Gastroesophageal sphincter (tissue), 4 donors: Measurements from ENCODE around the gene SNX15. TPM values are rescaled to one million over a fixed set of nuclear protein-coding genes. Genes with fewer than 3 reads are reported as not detected.

Source experiments
- ATAC-seq: fragments of 150-250 bp; one replicate; pipeline ENCODE4 v1.9.1; 2016; ENCODE audit warnings: mild to moderate bottlenecking, moderate library complexity
- H3K27ac ChIP-seq, 4 donors: fragments of 200-600 bp; sonication (generic) in 3 of 4; 1 replicate in 3 of 4; 2 replicates in 1 of 4; pipeline ENCODE4 v1.5.1; 2016 to 2019
- H3K27me3 ChIP-seq: fragments of 200-600 bp; sonication (generic); one replicate; pipeline ENCODE4 v1.5.1; 2019
- H3K36me3 ChIP-seq, 2 donors: fragments of 200-600 bp; sonication (generic); one replicate each; pipeline ENCODE4 v1.5.1; 2019; ENCODE audit warnings: control low read depth in 1 of 2
- H3K4me1 ChIP-seq, 3 donors: fragments of 200-600 bp; sonication (generic); 1 replicate in 2 of 3; 2 replicates in 1 of 3; pipeline ENCODE4 v1.5.1; 2016 to 2019; ENCODE audit warnings: control low read depth in 2 of 3
- H3K4me3 ChIP-seq, 2 donors: fragments of 200-600 bp; sonication (generic); one replicate each; pipeline ENCODE4 v1.5.1; 2019; ENCODE audit warnings: mild to moderate bottlenecking in 1 of 2, moderate library complexity in 1 of 2
- H3K9me3 ChIP-seq, 3 donors: fragments of 200-600 bp; sonication (generic); one replicate each; pipeline ENCODE4 v1.5.1; 2017 to 2019; ENCODE audit warnings: control low read depth in 2 of 3
- CTCF ChIP-seq, 4 experiments: fragments of 200-600 bp in 2 of 4; fragments of 450-650 bp in 2 of 4; sonication (generic) in 1 of 4; IDR thresholded peaks; one replicate each; pipeline ENCODE4 v1.5.1; 2017 to 2019; ENCODE audit warnings: antibody characterized with exemption in 4 of 4, mild to moderate bottlenecking in 2 of 4, moderate library complexity in 2 of 4
- EP300 ChIP-seq: sonication (generic); formaldehyde crosslinking; IDR thresholded peaks from one replicate; pipeline ENCODE4 v1.6.1; 2017; ENCODE audit warnings: antibody characterized with exemption, mild to moderate bottlenecking
- POLR2A ChIP-seq, 2 donors: fragments of 450-650 bp; IDR thresholded peaks; one replicate each; pipeline ENCODE4 v1.6.1; 2017; ENCODE audit warnings: antibody characterized with exemption in 2 of 2, mild to moderate bottlenecking in 2 of 2, moderate library complexity in 1 of 2
- POLR2AphosphoS5 ChIP-seq: sonication (generic); formaldehyde crosslinking; IDR thresholded peaks from one replicate; pipeline ENCODE4 v1.6.1; 2017; ENCODE audit warnings: antibody characterized with exemption
- WGBS, 2 donors: methylation state at CpG; one replicate each; pipeline ENCODE4 v1.1.5; 2018; ENCODE audit warnings: low coverage in 1 of 2; 5-methylcytosine and 5-hydroxymethylcytosine counted together
- total RNA-seq, 4 donors: library from RNA; depleted of rRNA; stranded (reverse); fragments of >200 nt; gene quantifications; one replicate each; pipeline ENCODE4 v1.1.0, GENCODE V29; 2016

The SNX15 gene
- total RNA-seq, 4 donors from 2014 or later = 23.6 to 42.5 (median 30.1) TPM

DNA sequence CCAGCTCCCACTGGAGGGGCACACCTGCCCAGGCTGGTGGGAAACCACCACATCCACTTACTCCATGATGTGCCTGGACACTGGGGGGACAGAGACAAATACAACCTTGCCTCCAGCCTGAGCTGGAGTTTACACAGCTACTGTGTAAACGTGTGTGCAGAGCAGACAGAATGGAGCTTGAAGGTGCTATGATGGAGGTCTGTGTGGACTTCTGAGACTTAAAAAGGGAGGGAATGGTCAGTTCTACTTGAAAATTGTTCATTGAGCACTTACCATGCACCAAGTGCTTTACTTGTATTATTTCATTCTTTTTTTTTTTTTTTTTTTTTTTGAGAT is 45.4 kb downstream of the SNX15 start:
- Histone ChIP-seq H3K4me1 (no peaks in the 10 kb centered on the region), H3K27ac (no peak overlapping the region), H3K9me3 (no peaks in the 10 kb centered on the region), H3K4me3 (no peak overlapping the region), H3K36me3 (no peaks in the 10 kb centered on the region), H3K27me3 (no peaks in the 10 kb centered on the region)
- no peak for ATAC-seq
- no peak for TF ChIP-seq EP300
- WGBS, 2 donors = 33 to 56% methylated on average over 1 of the region's 1 CpG

- no peak for ATAC-seq
- no peak for TF ChIP-seq CTCF (IDR thresholded peaks at IDR 0.05)
- TF ChIP-seq EP300 = no peak
- no peak for TF ChIP-seq POLR2AphosphoS5
- H3K4me3 ChIP-seq = no peak overlapping the region
- WGBS, 2 donors = 90 to 100% methylated on average over 2 to 4 of the region's 4 CpGs
- H3K4me1 ChIP-seq = no peaks in the 10 kb centered on the region
- no peak overlapping the region for H3K27ac ChIP-seq
- no peaks in the 10 kb centered on the region for H3K9me3 ChIP-seq
- no peaks in the 10 kb centered on the region for H3K27me3 ChIP-seq
- no peaks in the 10 kb centered on the region for H3K36me3 ChIP-seq
Observed at GRCh38 chr11:65077451-65077850, 50.2 kb downstream of the SNX15 start.

GRCh38 chr11:65078151-65078550 is 50.9 kb downstream of the SNX15 start:
- no peak for ATAC-seq
- H3K4me1 ChIP-seq = peaks cover 0 to under 1% (median 0%) of the 10 kb centered on the region in 3 donors
- WGBS, 2 donors = 53 to 80% methylated on average over 1 to 3 of the region's 3 CpGs
- no peaks in the 10 kb centered on the region for H3K27me3 ChIP-seq
- no peaks in the 10 kb centered on the region for H3K36me3 ChIP-seq
- TF ChIP-seq CTCF (IDR thresholded peaks at IDR 0.05) = peak in 3 of 4 experiments; percentile 33 to 56 (median 56)
- no peak for TF ChIP-seq EP300
- H3K9me3 ChIP-seq = no peaks in the 10 kb centered on the region
- no peak overlapping the region for H3K4me3 ChIP-seq
- no peak overlapping the region for H3K27ac ChIP-seq

GRCh38 chr11:65078786-65079342 is 51.6 kb downstream of the SNX15 start:
- Histone ChIP-seq H3K36me3 (no peaks in the 10 kb centered on the region), H3K27me3 (no peaks in the 10 kb centered on the region), H3K27ac (no peak overlapping the region), H3K9me3 (no peaks in the 10 kb centered on the region), H3K4me1 (peaks cover 0 to 7% (median 5%) of the 10 kb centered on the region in 3 donors), H3K4me3 (no peak overlapping the region)
- 40 to 100% methylated on average over 1 to 3 of the region's 9 CpGs for WGBS, 2 donors
- TF ChIP-seq POLR2A (IDR thresholded peaks at IDR 0.05) (no peak), CTCF (IDR thresholded peaks at IDR 0.05) (no peak), POLR2AphosphoS5 (no peak)
- no peak for ATAC-seq

GRCh38 chr11:65083134-65083833 is 56.0 kb downstream of the SNX15 start:
- H3K27me3 ChIP-seq = no peaks in the 10 kb centered on the region
- H3K27ac ChIP-seq = peak overlapping the region in 3 of 4 donors; percentile 92 to 97 (median 94)
- 2 to 10% methylated on average over 2 to 6 of the region's 13 CpGs for WGBS, 2 donors
- TF ChIP-seq EP300 (no peak), POLR2AphosphoS5 (no peak), POLR2A (IDR thresholded peaks at IDR 0.05) (no peak), CTCF (IDR thresholded peaks at IDR 0.05) (no peak)
- H3K9me3 ChIP-seq = no peaks in the 10 kb centered on the region
- peaks cover 0 to 24% (median 14%) of the 10 kb centered on the region in 3 donors for H3K4me1 ChIP-seq
- no peak for ATAC-seq
- peaks cover 0 to 33% of the 10 kb centered on the region in 2 donors for H3K36me3 ChIP-seq
- peak overlapping the region; percentile 68 to 81 for H3K4me3 ChIP-seq
